Small intestine (tissue), 7 donors: Measurements from ENCODE around the gene ZBTB7B. TPM values are rescaled to one million over a fixed set of nuclear protein-coding genes. Genes with fewer than 3 reads are reported as not detected.

Experiments
- DNase-seq, 2 donors: peaks; one replicate each; pipeline versions ENCODE4 v3.0.0 to v3.0.0-alpha.2; 2013
- FAIRE-seq: peaks from 2 replicates; lab custom pipeline; 2012; peaks lifted over from hg19 to GRCh38; lab: Jason Lieb, UNC
- H3K27ac ChIP-seq, 3 donors: one replicate each; pipeline ENCODE4 v1.5.1; 2013; ENCODE audit warnings: low read length in 2 of 3, mild to moderate bottlenecking in 2 of 3, control low read depth in 1 of 3, inconsistent platforms in 1 of 3, low read depth in 1 of 3, moderate library complexity in 1 of 3
- H3K27me3 ChIP-seq, 3 donors: one replicate each; pipeline ENCODE4 v1.6.1; 2013; ENCODE audit warnings: low read length in 3 of 3, inconsistent platforms in 1 of 3; ENCODE audit not compliant: control insufficient read depth in 3 of 3, insufficient read depth in 3 of 3
- H3K36me3 ChIP-seq, 3 donors: one replicate each; pipeline ENCODE4 v1.6.1; 2013; ENCODE audit warnings: low read length in 3 of 3, inconsistent platforms in 1 of 3, low read depth in 1 of 3, mild to moderate bottlenecking in 1 of 3, moderate library complexity in 1 of 3; ENCODE audit not compliant: control insufficient read depth in 3 of 3, insufficient read depth in 2 of 3
- H3K4me1 ChIP-seq, 3 donors: one replicate each; pipeline ENCODE4 v1.6.1; 2013; ENCODE audit warnings: low read length in 2 of 3, inconsistent platforms in 1 of 3, low read depth in 1 of 3, mild to moderate bottlenecking in 1 of 3, moderate library complexity in 1 of 3; ENCODE audit not compliant: control insufficient read depth in 3 of 3, insufficient read depth in 2 of 3
- H3K4me3 ChIP-seq, 3 donors: one replicate each; pipeline ENCODE4 v1.5.1; 2013; ENCODE audit warnings: low read length in 3 of 3, control low read depth in 1 of 3, inconsistent platforms in 1 of 3, low read depth in 1 of 3, mild to moderate bottlenecking in 1 of 3, moderate library complexity in 1 of 3
- H3K9me3 ChIP-seq, 2 donors: one replicate each; pipeline ENCODE4 v1.6.1; 2013; ENCODE audit warnings: low read depth in 1 of 2, low read length in 1 of 2; ENCODE audit not compliant: control insufficient read depth in 2 of 2, insufficient read depth in 1 of 2
- WGBS, 3 donors: extraction: QIAGEN DNeasy Blood & Tissue Kit; methylation state at CpG; one replicate each; pipeline ENCODE4 v1.1.7; 2013; 5-methylcytosine and 5-hydroxymethylcytosine counted together
- polyA plus RNA-seq, 4 donors: library from polyadenylated mRNA; stranded (reverse) in 3 of 4; unstranded in 1 of 4; fragments of 200-250 nt in 3 of 4; fragments of 120-200 nt in 1 of 4; gene quantifications; one replicate each; pipeline versions ENCODE4 v1.2.1 to v1.2.3, GENCODE V29; 2013
- donor health status: healthy with polysubstance abuse.
- donor health status: control.
- donor health status: control.
- donor health status: Bipolar disorder and iron deficiency.
- donor health status: healthy.

ZBTB7B gene
- polyA plus RNA-seq, 4 donors: 51.5 to 222 (median 115) TPM

- peaks cover 3 to 36% (median 4%) of the 10 kb centered on the region in 3 donors for H3K4me1 ChIP-seq
- H3K27me3 ChIP-seq: no peaks in the 10 kb centered on the region
- peaks cover 2 to 23% (median 4%) of the 10 kb centered on the region in 3 donors for H3K36me3 ChIP-seq
- WGBS, 3 donors: 1 to 3% (median 2%) methylated on average over 25 to 27 of the region's 27 CpGs
- DNase-seq (peak; percentile 54 to 62), FAIRE-seq (no peak)
- no peaks in the 10 kb centered on the region for H3K9me3 ChIP-seq
- H3K27ac ChIP-seq: peak overlapping the region; percentile 48 to 78 (median 69)
- H3K4me3 ChIP-seq: peak overlapping the region; percentile 52 to 65 (median 57)
Measured at GRCh38 chr1:155051777-155052398, 49.3 kb downstream of the ZBTB7B start.

- H3K27ac ChIP-seq: peak overlapping the region in 2 of 3 donors; percentile 15 to 78
- peaks cover 3 to 36% (median 4%) of the 10 kb centered on the region in 3 donors for H3K4me1 ChIP-seq
- FAIRE-seq (no peak), DNase-seq (peak; percentile 50 to 72)
- 26 to 38% (median 35%) methylated on average over 12 of the region's 12 CpGs for WGBS, 3 donors
- H3K27me3 ChIP-seq: no peaks in the 10 kb centered on the region
- H3K4me3 ChIP-seq: peak overlapping the region; percentile 3 to 65 (median 57)
- peaks cover 3 to 31% (median 4%) of the 10 kb centered on the region in 3 donors for H3K36me3 ChIP-seq
- H3K9me3 ChIP-seq: no peaks in the 10 kb centered on the region
Measured at GRCh38 chr1:155052439-155053395, 50.1 kb downstream of the ZBTB7B start.

GRCh38 chr1:155053531-155054105 lies 51.0 kb downstream of the ZBTB7B start:
- Histone ChIP-seq H3K27me3 (no peaks in the 10 kb centered on the region), H3K27ac (no peak overlapping the region), H3K4me1 (peaks cover 3 to 34% (median 3%) of the 10 kb centered on the region in 3 donors), H3K4me3 (no peak overlapping the region), H3K36me3 (peaks cover 4 to 40% (median 4%) of the 10 kb centered on the region in 3 donors), H3K9me3 (no peaks in the 10 kb centered on the region)
- WGBS, 3 donors: 88 to 95% (median 92%) methylated on average over 7 of the region's 7 CpGs
- DNase-seq (no peak), FAIRE-seq (no peak)

GRCh38 chr1:155057104-155057503 lies 54.5 kb downstream of the ZBTB7B start:
- Histone ChIP-seq H3K4me1 (peaks cover 1 to 18% (median 3%) of the 10 kb centered on the region in 3 donors), H3K36me3 (peaks cover 4 to 55% (median 6%) of the 10 kb centered on the region in 3 donors), H3K27ac (no peak overlapping the region), H3K27me3 (peaks cover 0 to 3% (median 0%) of the 10 kb centered on the region in 3 donors), H3K4me3 (no peak overlapping the region), H3K9me3 (no peaks in the 10 kb centered on the region)
- FAIRE-seq: no peak
- 95 to 97% (median 95%) methylated on average over 6 to 8 of the region's 8 CpGs for WGBS, 3 donors
- no peak for DNase-seq

GRCh38 chr1:155057788-155058211 lies 55.2 kb downstream of the ZBTB7B start:
- Histone ChIP-seq H3K27ac (no peak overlapping the region), H3K4me1 (peaks cover 4 to 18% (median 6%) of the 10 kb centered on the region in 3 donors), H3K9me3 (no peaks in the 10 kb centered on the region), H3K36me3 (peaks cover 4 to 55% (median 6%) of the 10 kb centered on the region in 3 donors), H3K27me3 (peaks cover 0 to 4% (median 0%) of the 10 kb centered on the region in 3 donors), H3K4me3 (no peak overlapping the region)
- WGBS, 3 donors: 93 to 96% (median 95%) methylated on average over 13 of the region's 13 CpGs
- DNase-seq (no peak), FAIRE-seq (no peak)

GRCh38 chr1:155060736-155061135 lies 58.1 kb downstream of the ZBTB7B start:
- peaks cover 6 to 37% (median 7%) of the 10 kb centered on the region in 3 donors for H3K4me1 ChIP-seq
- FAIRE-seq: no peak
- no peak overlapping the region for H3K27ac ChIP-seq
- peaks cover 2 to 48% (median 2%) of the 10 kb centered on the region in 3 donors for H3K36me3 ChIP-seq
- peaks cover 0 to 4% (median 0%) of the 10 kb centered on the region in 3 donors for H3K27me3 ChIP-seq
- 86 to 88% (median 87%) methylated on average over 8 of the region's 8 CpGs for WGBS, 3 donors
- no peak overlapping the region for H3K4me3 ChIP-seq
- DNase-seq: no peak
- H3K9me3 ChIP-seq: no peaks in the 10 kb centered on the region

- FAIRE-seq (no peak), DNase-seq (peak; percentile 89 to 94)
- Histone ChIP-seq H3K27me3 (peaks cover 0 to 4% (median 0%) of the 10 kb centered on the region in 3 donors), H3K36me3 (peaks cover 2 to 49% (median 2%) of the 10 kb centered on the region in 3 donors), H3K4me1 (peaks cover 6 to 45% (median 7%) of the 10 kb centered on the region in 3 donors), H3K27ac (no peak overlapping the region), H3K4me3 (no peak overlapping the region), H3K9me3 (no peaks in the 10 kb centered on the region)
- WGBS, 3 donors: 24 to 32% (median 28%) methylated on average over 21 of the region's 21 CpGs
Measured at GRCh38 chr1:155061381-155062150, 59.0 kb downstream of the ZBTB7B start.
